Measurements from ENCODE around the gene TCF25. TPM values are rescaled to one million over a fixed set of nuclear protein-coding genes. Genes with fewer than 3 reads are reported as not detected.

The TCF25 gene
- polyA plus RNA-seq, 1 experiment, result 219 TPM

GRCh38 chr16:89938175-89938885 is 64.9 kb downstream of the TCF25 start:
- CTCF ChIA-PET, result interaction anchor here (1.2 kb wide), 1 partner anchor 10 kb away, joined by 3 read pairs; no protein-coding TSS in a partner anchor
- no peaks in the 10 kb centered on the region for H3K27me3 ChIP-seq (ENCODE audit: control insufficient read depth, insufficient read depth, low read length)
- no peak overlapping the region for H3K4me3 ChIP-seq (ENCODE audit: low read depth, low read length)
- no peak for DNase-seq (ENCODE audit: low read depth)
- TF ChIP-seq, protein P1, sequence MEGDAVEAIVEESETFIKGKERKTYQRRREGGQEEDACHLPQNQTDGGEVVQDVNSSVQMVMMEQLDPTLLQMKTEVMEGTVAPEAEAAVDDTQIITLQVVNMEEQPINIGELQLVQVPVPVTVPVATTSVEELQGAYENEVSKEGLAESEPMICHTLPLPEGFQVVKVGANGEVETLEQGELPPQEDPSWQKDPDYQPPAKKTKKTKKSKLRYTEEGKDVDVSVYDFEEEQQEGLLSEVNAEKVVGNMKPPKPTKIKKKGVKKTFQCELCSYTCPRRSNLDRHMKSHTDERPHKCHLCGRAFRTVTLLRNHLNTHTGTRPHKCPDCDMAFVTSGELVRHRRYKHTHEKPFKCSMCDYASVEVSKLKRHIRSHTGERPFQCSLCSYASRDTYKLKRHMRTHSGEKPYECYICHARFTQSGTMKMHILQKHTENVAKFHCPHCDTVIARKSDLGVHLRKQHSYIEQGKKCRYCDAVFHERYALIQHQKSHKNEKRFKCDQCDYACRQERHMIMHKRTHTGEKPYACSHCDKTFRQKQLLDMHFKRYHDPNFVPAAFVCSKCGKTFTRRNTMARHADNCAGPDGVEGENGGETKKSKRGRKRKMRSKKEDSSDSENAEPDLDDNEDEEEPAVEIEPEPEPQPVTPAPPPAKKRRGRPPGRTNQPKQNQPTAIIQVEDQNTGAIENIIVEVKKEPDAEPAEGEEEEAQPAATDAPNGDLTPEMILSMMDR (IDR thresholded peaks at IDR 0.05; ENCODE audit: insufficient read depth, low read depth, low read length), result no peak
- H3K36me3 ChIP-seq (ENCODE audit: control insufficient read depth, insufficient read depth, low read length), result peaks cover 16% of the 10 kb centered on the region
- POLR2A ChIA-PET, result no interaction called here

DNA sequence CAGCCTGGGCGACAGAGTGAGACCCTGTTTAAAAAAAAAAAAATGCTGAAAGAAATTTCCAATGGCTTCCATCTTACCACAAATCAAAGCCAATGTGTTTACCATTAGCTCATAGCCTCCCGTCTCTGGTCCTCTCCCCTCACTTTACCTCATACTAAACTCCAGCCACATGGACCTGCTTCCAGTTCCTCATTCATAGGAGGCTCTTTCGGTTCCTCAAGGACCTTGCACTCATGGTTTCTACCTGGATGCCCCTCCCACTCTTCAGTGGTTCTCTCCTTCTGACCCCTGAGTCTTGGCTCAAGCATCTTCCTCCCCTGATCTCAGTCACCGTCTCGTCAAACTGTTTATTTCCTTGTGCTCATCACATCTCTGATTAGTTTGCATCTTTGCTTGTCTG is 71.4 kb downstream of the TCF25 start:
- CTCF ChIA-PET, result no interaction called here
- no peak for DNase-seq (ENCODE audit: low read depth)
- no peak overlapping the region for H3K4me3 ChIP-seq (ENCODE audit: low read depth, low read length)
- no peaks in the 10 kb centered on the region for H3K36me3 ChIP-seq (ENCODE audit: control insufficient read depth, insufficient read depth, low read length)
- H3K27me3 ChIP-seq (ENCODE audit: control insufficient read depth, insufficient read depth, low read length), result no peaks in the 10 kb centered on the region; the same call in 1 of the 2 replicates
- TF ChIP-seq, protein P1 (IDR thresholded peaks at IDR 0.05; ENCODE audit: insufficient read depth, low read depth, low read length), result no peak
- POLR2A ChIA-PET, result no interaction called here

- no peaks in the 10 kb centered on the region for H3K36me3 ChIP-seq (ENCODE audit: control insufficient read depth, insufficient read depth, low read length)
- H3K27me3 ChIP-seq (ENCODE audit: control insufficient read depth, insufficient read depth, low read length), result no peaks in the 10 kb centered on the region; the same call in 1 of the 2 replicates
- TF ChIP-seq, protein P1 (IDR thresholded peaks at IDR 0.05; ENCODE audit: insufficient read depth, low read depth, low read length), result no peak
- ChIA-PET CTCF (no interaction called here), POLR2A (no interaction called here)
- no peak overlapping the region for H3K4me3 ChIP-seq (ENCODE audit: low read depth, low read length)
- DNase-seq (ENCODE audit: low read depth), result no peak
These were observed 72.3 kb downstream of the TCF25 start for GRCh38 chr16:89945654-89946053.

DNA sequence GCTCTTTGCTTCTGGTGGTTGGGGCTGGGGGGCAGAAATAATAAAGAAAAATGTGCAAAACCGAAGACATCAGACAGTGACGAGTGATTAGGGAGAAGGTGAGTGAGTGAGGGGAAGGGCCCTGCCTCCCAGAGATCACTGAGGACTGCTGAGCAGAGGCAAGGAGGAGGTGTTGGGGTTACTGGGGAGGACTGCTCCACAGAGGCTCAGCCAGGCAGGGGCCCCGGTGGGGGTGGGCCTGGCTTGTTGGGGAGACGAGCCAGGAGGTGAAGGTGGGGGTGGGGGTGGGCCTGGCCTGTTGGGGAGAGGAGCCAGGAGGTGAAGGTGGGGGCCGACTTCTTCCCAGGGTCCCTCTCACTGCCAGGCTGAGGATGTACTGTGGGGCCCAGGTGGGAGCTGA is 73.1 kb downstream of the TCF25 start:
- ChIA-PET CTCF (no interaction called here), POLR2A (no interaction called here)
- H3K36me3 ChIP-seq (ENCODE audit: control insufficient read depth, insufficient read depth, low read length), result no peaks in the 10 kb centered on the region

GRCh38 chr16:89949121-89949742 is 75.8 kb downstream of the TCF25 start:
- POLR2A ChIA-PET, result no interaction called here
- CTCF ChIA-PET, result interaction anchor here (1.3 to 1.4 kb wide), 2 partner anchors 13 to 39 kb away, joined by 3 read pairs; no protein-coding TSS in a partner anchor
- no peaks in the 10 kb centered on the region; the same call in 1 of the 2 replicates for H3K27me3 ChIP-seq (ENCODE audit: control insufficient read depth, insufficient read depth, low read length)
- H3K36me3 ChIP-seq (ENCODE audit: control insufficient read depth, insufficient read depth, low read length), result 0 out of 2 replicates have a peak, but pooled peaks cover 1% of the 10 kb centered on the region
- H3K4me3 ChIP-seq (ENCODE audit: low read depth, low read length), result peak overlapping the region; percentile 74
- TF ChIP-seq, protein P1 (IDR thresholded peaks at IDR 0.05; ENCODE audit: insufficient read depth, low read depth, low read length), result no peak
- no peak for DNase-seq (ENCODE audit: low read depth)

More for the DNA sequence above, 73.1 kb downstream of the TCF25 start:
- TF ChIP-seq, protein P1 (IDR thresholded peaks at IDR 0.05; ENCODE audit: insufficient read depth, low read depth, low read length), result no peak
- DNase-seq (ENCODE audit: low read depth), result no peak
- Histone ChIP-seq H3K4me3 (ENCODE audit: low read depth, low read length) (no peak overlapping the region), H3K27me3 (ENCODE audit: control insufficient read depth, insufficient read depth, low read length) (no peaks in the 10 kb centered on the region; the same call in 1 of the 2 replicates)
